Gastrocnemius medialis (tissue), 4 donors: ENCODE data around the gene RELCH. TPM values are rescaled to one million over a fixed set of nuclear protein-coding genes. Genes with fewer than 3 reads are reported as not detected.

Experiments
- ATAC-seq, 2 donors: fragments of 150-250 bp; one replicate each; pipeline ENCODE4 v1.9.1; 2016
- DNase-seq, 2 donors: peaks; one replicate each; pipeline ENCODE4 v3.0.0-alpha.2; 2019
- H3K27ac ChIP-seq, 4 donors: fragments of 200-600 bp; sonication (generic); 1 replicate in 1 of 4; 2 replicates in 3 of 4; pipeline ENCODE4 v1.5.1; 2016 to 2018; ENCODE audit warnings: mild to moderate bottlenecking in 2 of 4, moderate library complexity in 1 of 4
- H3K27me3 ChIP-seq, 3 donors: fragments of 200-600 bp; sonication (generic) in 2 of 3; 1 replicate in 1 of 3; 2 replicates in 2 of 3; pipeline versions ENCODE4 v1.5.1 to v1.6.0; 2016 to 2019; ENCODE audit warnings: mild to moderate bottlenecking in 1 of 3, moderate library complexity in 1 of 3
- H3K36me3 ChIP-seq, 2 donors: fragments of 200-600 bp; sonication (generic) in 1 of 2; one replicate each; pipeline ENCODE4 v1.5.1; 2017 to 2018
- H3K4me1 ChIP-seq, 2 donors: fragments of 200-600 bp; sonication (generic) in 1 of 2; one replicate each; pipeline ENCODE4 v1.5.1; 2016 to 2017; ENCODE audit warnings: mild to moderate bottlenecking in 2 of 2
- H3K4me3 ChIP-seq, 4 donors: fragments of 200-600 bp; sonication (generic) in 3 of 4; 1 replicate in 1 of 4; 2 replicates in 3 of 4; pipeline ENCODE4 v1.5.1; 2016 to 2019; ENCODE audit warnings: mild to moderate bottlenecking in 2 of 4
- H3K9me3 ChIP-seq, 3 donors: fragments of 200-600 bp; sonication (generic) in 2 of 3; 1 replicate in 1 of 3; 2 replicates in 2 of 3; pipeline ENCODE4 v1.5.1; 2016 to 2019
- POLR2A ChIP-seq, 2 donors: fragments of 450-650 bp; IDR thresholded peaks; one replicate each; pipeline ENCODE4 v1.6.1; 2017; ENCODE audit warnings: antibody characterized with exemption in 2 of 2, mild to moderate bottlenecking in 2 of 2, moderate library complexity in 2 of 2
- in situ Hi-C, 4 donors: fragments of 200-750 bp; cut with MboI; loops; one replicate each; pipeline versions ENCODE4 v1.15.0 to v1.8.0; 2017; ENCODE audit warnings: low sequenced_read_pairs in 4 of 4
- intact Hi-C: fragments of 100-400 bp; cut with DNase I; formaldehyde crosslinking; loops from one replicate; pipeline ENCODE4 v1.15.1; 2023; ENCODE audit warnings: low total_unique reads
- total RNA-seq, 4 donors: library from RNA; depleted of rRNA; stranded (reverse); fragments of >200 nt; gene quantifications; one replicate each; pipeline versions ENCODE4 v1.1.0 to v1.2.3, GENCODE V29; 2016
- TF ChIP-seq, protein P1 (sequence below), 5 experiments: fragments of 450-650 bp in 3 of 5; fragments of 200-600 bp in 2 of 5; sonication (generic) in 2 of 5; IDR thresholded peaks in 4 of 5; conservative IDR thresholded peaks in 1 of 5; 1 replicate in 4 of 5; 2 replicates in 1 of 5; pipeline ENCODE4 v1.5.1; 2016 to 2019; ENCODE audit warnings: antibody characterized with exemption in 5 of 5, mild to moderate bottlenecking in 3 of 5, moderate library complexity in 3 of 5

The RELCH gene
- total RNA-seq, 4 donors from 2014 or later: 8.4 to 16.8 (median 12.6) TPM

DNA sequence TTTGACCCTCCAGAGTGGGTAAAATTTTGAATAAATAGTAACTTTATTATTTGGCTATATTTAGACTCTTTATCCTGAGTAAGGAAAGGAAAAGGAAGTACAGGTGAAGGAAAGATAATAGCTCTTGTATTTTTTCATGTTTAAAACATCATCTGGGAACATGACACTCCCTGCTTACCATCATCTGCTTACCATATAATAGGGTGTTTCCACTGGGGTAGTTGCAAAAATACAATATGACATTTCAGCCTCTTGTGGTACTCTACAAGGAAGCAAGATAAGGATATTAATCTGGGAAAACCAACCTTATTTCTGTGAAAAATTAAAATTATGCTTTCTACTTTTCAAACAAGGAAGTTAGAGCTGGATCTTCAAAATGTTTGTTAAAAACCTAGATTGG lies 9.9 kb downstream of the RELCH start:
- H3K27me3 ChIP-seq: no peaks in the 10 kb centered on the region
- H3K36me3 ChIP-seq: no peaks in the 10 kb centered on the region
- H3K27ac ChIP-seq: no peak overlapping the region
- no peak for ATAC-seq
- in situ Hi-C loops: loop anchor here in 3 of 4 donors (25.0 kb wide), 4 partner anchors 365 to 790 kb away; partner anchors contain the start of gene PHLPP1 (in 1 of the 3)
- no peaks in the 10 kb centered on the region for H3K9me3 ChIP-seq
- no peak for DNase-seq
- H3K4me1 ChIP-seq: peaks cover 0 to 3% of the 10 kb centered on the region in 2 donors
- TF ChIP-seq POLR2A (IDR thresholded peaks at IDR 0.05): no peak
- TF ChIP-seq, protein P1, sequence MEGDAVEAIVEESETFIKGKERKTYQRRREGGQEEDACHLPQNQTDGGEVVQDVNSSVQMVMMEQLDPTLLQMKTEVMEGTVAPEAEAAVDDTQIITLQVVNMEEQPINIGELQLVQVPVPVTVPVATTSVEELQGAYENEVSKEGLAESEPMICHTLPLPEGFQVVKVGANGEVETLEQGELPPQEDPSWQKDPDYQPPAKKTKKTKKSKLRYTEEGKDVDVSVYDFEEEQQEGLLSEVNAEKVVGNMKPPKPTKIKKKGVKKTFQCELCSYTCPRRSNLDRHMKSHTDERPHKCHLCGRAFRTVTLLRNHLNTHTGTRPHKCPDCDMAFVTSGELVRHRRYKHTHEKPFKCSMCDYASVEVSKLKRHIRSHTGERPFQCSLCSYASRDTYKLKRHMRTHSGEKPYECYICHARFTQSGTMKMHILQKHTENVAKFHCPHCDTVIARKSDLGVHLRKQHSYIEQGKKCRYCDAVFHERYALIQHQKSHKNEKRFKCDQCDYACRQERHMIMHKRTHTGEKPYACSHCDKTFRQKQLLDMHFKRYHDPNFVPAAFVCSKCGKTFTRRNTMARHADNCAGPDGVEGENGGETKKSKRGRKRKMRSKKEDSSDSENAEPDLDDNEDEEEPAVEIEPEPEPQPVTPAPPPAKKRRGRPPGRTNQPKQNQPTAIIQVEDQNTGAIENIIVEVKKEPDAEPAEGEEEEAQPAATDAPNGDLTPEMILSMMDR (IDR thresholded peaks at IDR 0.05 in 4 of 5, conservative IDR thresholded peaks at IDR 0.05 in 1 of 5): no peak
- intact Hi-C loops: no loop called here
- H3K4me3 ChIP-seq: no peak overlapping the region

- Histone ChIP-seq H3K27ac (no peak overlapping the region), H3K4me3 (no peak overlapping the region), H3K36me3 (no peaks in the 10 kb centered on the region), H3K27me3 (no peaks in the 10 kb centered on the region), H3K4me1 (peaks cover 0 to 3% of the 10 kb centered on the region in 2 donors), H3K9me3 (no peaks in the 10 kb centered on the region)
- intact Hi-C loops (no loop called here), in situ Hi-C loops (loop anchor here in 3 of 4 donors (25.0 kb wide), 4 partner anchors 364 to 789 kb away; partner anchors contain the start of gene PHLPP1 (in 1 of the 3))
- no peak for ATAC-seq
- DNase-seq: no peak
- TF ChIP-seq, protein P1 (IDR thresholded peaks at IDR 0.05 in 4 of 5, conservative IDR thresholded peaks at IDR 0.05 in 1 of 5): no peak
- TF ChIP-seq POLR2A (IDR thresholded peaks at IDR 0.05): no peak
These were observed 11.2 kb downstream of the RELCH start for GRCh38 chr18:62198259-62198658.

- ATAC-seq (no peak), DNase-seq (no peak)
- in situ Hi-C loops (loop anchor here in 3 of 4 donors (25.0 kb wide), 4 partner anchors 363 to 788 kb away; partner anchors contain the start of gene PHLPP1 (in 1 of the 3)), intact Hi-C loops (no loop called here)
- H3K9me3 ChIP-seq: no peaks in the 10 kb centered on the region
- no peak overlapping the region for H3K4me3 ChIP-seq
- peaks cover 0 to 3% of the 10 kb centered on the region in 2 donors for H3K4me1 ChIP-seq
- no peak overlapping the region for H3K27ac ChIP-seq
- no peaks in the 10 kb centered on the region for H3K36me3 ChIP-seq
- H3K27me3 ChIP-seq: no peaks in the 10 kb centered on the region
- TF ChIP-seq POLR2A (IDR thresholded peaks at IDR 0.05): no peak
- TF ChIP-seq, protein P1 (IDR thresholded peaks at IDR 0.05 in 4 of 5, conservative IDR thresholded peaks at IDR 0.05 in 1 of 5): no peak
These were observed 12.6 kb downstream of the RELCH start for GRCh38 chr18:62199629-62200028.

GRCh38 chr18:62200121-62200914 lies 13.3 kb downstream of the RELCH start:
- intact Hi-C loops: no loop called here
- Histone ChIP-seq H3K36me3 (no peaks in the 10 kb centered on the region), H3K27ac (no peak overlapping the region), H3K27me3 (no peaks in the 10 kb centered on the region), H3K4me3 (no peak overlapping the region), H3K4me1 (peaks cover 0 to 3% of the 10 kb centered on the region in 2 donors), H3K9me3 (no peaks in the 10 kb centered on the region)
- in situ Hi-C loops: no loop called here
- DNase-seq: no peak
- TF ChIP-seq, protein P1 (IDR thresholded peaks at IDR 0.05 in 4 of 5, conservative IDR thresholded peaks at IDR 0.05 in 1 of 5): no peak
- no peak for TF ChIP-seq POLR2A (IDR thresholded peaks at IDR 0.05)
- no peak for ATAC-seq
